Inferior parietal cortex (tissue), 1 donor: ENCODE data around the gene ENO2.
A peak's percentile ranks its signal among the peaks of the same experiment; 100 is the strongest.
"Not testable (repeated sequence)": the region's sequence is repeated elsewhere in the genome, so short reads cannot be mapped to it uniquely, and the experiment has no call there.

Experiments used
- DNase-seq: peaks from one replicate; pipeline ENCODE4 v3.0.0-alpha.2; 2016; ENCODE audit errors: extremely low spot score

ENO2 gene

DNA sequence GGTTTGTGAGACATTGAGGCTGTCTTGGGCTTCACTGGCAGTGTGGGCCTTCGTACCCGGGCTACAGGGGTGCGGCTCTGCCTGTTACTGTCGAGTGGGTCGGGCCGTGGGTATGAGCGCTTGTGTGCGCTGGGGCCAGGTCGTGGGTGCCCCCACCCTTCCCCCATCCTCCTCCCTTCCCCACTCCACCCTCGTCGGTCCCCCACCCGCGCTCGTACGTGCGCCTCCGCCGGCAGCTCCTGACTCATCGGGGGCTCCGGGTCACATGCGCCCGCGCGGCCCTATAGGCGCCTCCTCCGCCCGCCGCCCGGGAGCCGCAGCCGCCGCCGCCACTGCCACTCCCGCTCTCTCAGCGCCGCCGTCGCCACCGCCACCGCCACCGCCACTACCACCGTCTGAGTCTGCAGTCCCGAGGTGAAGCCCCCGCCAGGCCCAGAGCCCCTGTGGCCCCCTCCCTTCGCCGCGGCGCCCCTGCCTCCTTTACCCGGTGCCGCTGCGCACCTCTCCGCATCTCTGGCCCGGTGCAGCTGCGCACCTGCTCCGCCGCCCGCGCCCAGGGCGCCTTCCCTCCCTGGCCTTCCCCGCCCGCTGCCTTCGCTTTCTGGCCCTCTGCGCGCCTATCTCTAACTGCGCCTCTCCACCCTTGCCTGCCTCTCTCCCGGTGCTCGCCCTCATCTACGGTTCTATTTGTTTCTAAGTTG is at the start of gene ENO2:
Gene ENO2 (plus strand): TSS at position 335 of the 701 bp plus-strand sequence. CDS start 1,253 bp downstream, outside the sequence.
- DNase-seq = peak; percentile 58

DNA sequence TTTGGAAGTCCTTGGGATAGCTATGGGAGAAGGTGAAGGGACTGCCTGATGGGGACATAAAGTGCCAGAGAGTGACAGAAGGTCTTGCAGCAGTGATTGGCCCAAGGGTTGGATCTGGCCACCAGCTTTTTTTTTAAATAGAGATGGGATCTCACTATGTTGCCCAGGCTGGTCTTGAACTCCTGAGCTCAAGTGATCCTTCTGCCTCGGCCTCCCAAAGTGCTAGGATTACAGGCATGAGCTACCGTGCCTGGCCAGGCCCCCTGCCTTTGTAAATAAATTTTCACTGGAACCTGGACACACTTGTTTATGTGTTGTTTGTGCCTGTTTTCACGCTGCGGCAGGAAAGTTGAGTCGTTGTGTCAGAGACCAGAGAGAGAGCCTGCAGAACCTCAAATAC is 49.1 kb upstream of the ENO2 start:
- DNase-seq = not testable (repeated sequence)

DNA sequence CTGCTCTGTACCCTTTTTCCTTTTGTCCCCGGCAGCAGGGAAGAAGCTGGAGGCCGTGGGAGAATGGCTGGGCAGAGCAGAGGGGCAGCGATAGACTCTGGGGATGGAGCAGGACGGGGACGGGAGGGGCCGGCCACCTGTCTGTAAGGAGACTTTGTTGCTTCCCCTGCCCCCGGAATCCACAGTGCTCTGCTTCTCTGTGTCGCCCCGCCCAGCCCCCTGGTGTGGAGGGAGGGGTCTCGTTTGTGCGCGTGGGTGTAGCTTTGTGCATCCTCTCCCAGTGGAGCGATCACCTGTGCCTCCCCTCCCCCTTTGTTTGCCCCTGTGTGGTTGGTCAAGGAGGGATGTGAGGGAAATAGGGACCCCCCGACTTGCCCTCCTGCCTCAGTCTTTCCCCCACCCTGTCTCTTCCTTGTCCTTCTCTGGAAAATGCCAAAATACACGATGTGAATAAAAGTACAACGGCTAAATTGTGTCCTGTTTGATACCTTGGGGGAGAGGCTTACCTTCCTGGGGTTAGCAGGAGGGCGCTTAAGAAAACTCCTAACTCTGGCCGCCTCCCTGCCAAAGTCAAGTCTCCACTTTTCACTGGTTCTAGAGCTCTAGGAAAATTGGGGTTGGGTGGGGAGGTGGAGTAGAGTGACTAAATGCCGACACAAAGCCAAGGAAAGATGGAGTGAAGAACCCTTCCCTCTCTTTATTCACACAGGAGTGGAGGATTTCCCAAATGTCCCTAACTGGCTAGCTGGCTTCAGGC is 48.0 kb upstream of the ENO2 start:
- DNase-seq = no peak

- no peak for DNase-seq
These were observed 47.4 kb upstream of the ENO2 start for GRCh38 chr12:6866920-6867412.

DNA sequence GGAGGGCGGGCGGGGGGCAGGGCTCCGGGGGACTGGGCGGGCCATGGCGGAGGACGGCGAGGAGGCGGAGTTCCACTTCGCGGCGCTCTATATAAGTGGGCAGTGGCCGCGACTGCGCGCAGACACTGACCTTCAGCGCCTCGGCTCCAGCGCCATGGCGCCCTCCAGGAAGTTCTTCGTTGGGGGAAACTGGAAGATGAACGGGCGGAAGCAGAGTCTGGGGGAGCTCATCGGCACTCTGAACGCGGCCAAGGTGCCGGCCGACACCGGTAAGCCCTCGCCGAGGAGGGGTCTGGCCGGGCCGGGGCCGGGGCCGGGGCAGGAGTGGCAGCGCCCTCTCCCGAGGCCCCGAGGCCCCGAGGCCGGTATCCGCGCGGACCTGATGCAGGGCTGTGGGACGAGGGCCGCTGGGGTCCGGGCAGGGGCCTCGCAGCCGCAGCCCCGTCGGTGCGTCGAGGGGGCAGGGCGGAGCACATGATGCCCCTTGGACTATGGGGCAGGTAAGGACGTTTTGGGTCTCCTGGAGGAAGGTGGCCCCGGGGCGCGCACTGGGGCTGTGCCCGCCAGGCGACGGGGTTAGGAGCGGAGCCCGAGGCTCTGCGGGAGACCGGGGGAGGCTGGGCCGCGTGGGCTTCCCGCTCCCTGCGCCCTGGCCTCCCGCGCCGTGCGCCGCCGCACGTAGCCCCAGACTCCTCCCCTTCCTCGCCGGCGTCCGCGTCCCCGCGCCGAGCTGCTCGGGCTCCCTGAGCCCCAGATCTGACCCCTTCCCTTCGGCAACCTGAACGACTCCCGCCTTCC is 46.8 kb upstream of the ENO2 start, which contains the start of gene TPI1:
Gene TPI1 (plus strand): TSS at position 119 of the 798 bp plus-strand sequence. CDS start 36 bp downstream, at position 155.
- peak; percentile 75 for DNase-seq

DNA sequence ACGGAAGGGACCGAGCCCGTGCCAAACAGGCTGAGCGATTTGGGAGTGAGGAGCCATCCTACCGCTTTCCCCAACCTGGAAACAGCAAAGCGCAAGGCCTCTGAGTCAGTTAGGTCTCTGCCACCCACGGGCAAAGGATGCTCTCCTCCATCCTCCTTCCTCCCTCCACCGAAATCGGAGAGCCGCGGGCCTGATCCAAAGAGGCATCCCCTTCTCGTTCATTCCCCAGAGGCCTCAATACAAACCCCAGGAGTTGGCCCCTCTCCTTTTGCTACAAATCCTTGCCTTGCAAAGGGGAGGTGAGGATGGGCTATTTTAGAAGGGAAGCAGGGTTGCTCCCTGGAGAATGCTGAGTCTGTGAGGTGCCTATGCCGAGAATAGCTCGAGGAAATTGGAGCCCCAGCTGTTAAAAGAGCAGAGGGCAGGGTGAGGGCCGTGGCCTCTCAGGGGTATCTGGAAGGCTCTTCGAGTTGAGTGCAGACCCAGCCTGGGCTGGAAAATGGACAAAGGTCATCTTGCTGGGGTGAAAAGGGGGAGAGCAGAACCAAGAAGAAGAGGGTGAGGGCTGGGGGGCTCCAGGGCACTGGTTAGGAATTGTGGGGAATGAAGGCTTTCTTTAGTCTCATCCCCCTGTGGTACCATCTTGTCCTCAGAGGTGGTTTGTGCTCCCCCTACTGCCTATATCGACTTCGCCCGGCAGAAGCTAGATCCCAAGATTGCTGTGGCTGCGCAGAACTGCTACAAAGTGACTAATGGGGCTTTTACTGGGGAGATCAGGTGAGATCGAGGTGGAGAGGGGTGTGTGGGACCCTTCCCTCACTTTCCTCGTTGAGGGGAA is 46.0 kb upstream of the ENO2 start:
- no peak for DNase-seq

DNA sequence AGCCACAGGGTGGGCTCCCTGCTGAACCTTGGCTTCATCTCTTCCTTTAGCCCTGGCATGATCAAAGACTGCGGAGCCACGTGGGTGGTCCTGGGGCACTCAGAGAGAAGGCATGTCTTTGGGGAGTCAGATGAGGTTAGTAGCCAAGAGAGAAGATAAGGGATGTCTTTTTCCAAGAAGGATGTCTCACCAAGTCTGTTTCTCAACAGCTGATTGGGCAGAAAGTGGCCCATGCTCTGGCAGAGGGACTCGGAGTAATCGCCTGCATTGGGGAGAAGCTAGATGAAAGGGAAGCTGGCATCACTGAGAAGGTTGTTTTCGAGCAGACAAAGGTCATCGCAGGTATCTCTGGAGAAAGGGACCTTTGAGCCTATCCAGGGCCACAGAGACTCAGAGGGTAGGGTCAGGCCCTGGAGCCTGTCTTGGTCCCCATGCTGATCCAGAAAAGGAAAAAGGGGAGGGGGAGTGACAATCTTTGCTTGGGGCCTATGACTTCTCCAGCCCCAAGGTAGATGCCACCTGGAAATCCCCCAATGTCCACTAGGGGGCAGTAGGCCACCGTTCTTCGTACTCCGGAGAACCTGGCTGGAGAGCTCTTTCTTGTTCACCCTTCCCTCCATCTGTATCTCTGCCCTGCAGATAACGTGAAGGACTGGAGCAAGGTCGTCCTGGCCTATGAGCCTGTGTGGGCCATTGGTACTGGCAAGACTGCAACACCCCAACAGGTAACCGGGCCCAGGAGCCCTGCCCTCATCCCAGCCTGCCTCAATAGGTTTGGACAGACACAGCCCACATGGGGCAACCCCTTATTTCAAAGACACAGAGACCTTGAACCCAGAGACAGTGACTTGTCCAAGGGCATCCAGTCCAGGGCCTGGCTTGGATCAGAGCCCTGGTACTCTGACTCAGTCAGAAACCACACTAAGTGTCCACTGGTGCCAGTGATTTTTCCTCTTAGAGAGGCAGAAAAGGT is 45.0 kb upstream of the ENO2 start:
- peak; percentile 91 for DNase-seq

GRCh38 chr12:6870304-6870703 is 44.1 kb upstream of the ENO2 start:
- not testable (repeated sequence) for DNase-seq

DNA sequence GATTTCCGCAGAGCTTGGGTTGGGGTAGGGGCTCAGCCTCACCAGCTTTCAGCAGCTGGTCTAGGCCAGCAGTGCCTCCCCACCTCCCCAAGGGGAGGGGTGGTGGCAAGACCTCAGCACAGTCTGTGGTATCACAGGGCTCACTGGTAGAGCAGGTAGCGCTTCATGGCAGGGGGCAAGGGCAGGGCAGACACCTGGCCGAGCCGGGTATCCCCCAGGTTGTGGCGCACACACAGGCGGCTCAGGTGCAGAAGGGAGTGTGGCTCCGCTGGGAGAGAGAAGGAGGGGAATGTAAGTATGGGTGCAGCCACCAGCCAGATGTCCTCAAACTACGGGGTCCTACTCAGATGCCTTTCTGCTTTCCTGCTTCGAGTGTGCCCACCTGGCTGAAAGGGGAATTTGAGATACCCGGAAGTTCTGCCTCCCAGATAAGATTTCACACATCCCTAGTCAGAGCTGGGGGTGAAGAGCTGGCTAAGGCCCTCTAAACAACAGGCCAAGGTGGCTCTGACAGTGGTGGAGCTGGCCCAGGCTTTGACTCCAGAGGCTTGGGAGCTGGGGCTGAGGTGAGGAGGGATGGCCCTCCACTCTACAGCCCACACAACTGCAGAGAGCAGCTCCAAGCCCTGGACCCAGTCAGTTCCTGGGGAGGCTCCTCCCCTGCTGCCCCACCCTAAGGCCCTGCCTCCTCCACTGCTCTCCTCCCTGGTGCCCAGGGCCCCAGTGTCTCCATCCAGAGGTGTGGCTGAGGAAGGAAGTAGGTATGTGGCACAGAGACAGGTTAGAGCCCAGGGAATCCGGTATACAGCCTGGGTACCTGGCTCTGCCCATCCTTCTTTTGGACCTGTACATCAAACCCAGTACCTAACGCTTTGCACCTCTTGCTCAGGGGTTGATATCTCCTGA is 43.1 kb upstream of the ENO2 start:
- DNase-seq = no peak

DNA sequence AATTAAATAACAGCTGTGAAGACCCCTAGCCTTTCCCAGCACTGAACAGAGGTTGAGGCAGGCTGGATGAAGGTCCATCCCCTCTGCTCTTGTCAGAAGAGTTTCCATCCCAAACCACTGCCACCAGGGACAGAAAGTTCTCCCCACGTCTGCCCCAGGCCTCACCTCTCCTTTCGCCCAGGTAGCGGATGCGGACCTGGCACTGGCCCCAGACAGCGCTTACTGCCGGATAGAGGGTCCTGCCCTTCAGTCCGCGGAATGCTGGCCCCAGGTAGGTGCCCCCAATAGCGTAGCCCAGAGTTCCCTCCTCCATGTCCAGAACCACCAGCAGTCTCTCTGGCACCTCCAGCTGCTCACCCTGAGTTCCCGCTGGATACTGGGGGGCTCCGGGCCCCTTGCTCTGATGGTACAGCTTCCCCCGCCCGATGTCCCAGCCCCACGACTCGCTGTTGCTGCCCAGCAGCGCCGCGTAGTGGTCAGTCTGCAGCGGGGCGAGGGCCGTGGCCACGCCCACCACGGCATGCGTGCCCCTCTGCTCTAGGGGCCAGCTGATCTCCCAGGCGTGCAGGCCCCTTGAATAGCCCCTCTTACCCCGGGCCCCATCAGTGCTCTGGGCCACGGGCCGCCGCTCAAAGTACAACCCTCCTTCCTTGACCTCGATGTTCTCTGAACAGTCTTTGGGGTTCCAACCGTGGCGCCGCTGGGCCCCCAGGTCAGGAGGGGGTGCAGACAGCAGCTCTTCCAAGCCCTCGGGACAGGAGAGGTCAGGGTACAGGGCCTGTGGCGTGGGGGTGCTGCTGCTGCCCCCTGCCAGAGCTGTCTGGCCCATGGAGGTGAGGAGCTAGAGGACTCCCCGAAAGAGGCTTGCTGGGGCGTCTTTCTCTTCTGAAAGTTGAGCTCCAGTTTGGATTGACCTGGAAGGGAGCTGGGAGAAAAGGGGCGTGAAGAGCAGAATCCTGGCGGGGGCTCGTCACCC is 42.0 kb upstream of the ENO2 start:
- peak; percentile 76 for DNase-seq

DNA sequence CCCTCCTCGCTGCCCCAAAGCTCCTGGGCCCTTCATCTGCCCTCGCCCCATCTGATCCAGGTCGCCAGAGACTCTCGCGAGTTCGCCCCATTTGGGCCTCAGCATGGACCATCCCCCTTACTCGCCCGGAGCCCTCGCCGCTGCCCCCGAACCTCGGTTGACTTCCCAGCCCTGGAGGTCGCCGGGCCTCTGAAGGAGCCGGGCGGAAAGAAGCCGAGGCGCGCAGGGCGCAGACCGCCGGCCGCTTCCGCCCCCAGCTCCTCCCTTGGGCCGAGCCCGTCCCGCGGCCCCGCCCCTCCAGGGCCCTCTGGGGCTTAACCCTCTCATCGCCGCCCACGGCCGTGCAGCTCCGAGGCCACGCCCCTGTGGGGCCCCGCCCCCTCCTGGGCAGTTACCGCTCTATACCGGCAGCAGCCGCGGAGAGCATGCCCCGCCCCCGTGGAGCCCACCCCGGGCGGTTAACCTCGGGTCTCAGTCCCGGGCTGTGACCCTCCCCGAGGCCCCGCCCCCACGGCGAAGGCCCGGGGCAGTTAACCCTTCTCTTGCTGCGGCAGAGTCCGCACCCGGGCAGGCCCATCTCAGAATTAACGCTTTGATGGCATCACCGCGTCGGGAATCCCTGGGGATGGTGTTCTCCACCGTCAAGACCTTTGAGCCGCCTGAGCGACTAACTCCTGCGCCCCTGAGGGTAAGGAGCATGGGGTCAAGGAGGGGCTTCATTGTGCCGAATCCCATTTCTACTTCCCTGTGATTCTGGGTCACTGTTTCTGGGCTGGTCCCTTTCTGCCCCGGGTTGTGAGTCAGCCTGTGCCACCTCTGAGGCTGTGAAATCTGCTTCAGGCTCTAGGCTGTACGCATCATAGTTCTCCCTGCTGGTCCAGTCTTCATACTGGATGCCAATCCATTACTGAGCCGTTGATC is 41.0 kb upstream of the ENO2 start, which contains the start of gene SPSB2:
Gene SPSB2 (minus strand): TSS at position 210 of the 921 bp plus-strand sequence. CDS start 402 bp downstream, outside the sequence.
- peak; percentile 88 for DNase-seq

DNA sequence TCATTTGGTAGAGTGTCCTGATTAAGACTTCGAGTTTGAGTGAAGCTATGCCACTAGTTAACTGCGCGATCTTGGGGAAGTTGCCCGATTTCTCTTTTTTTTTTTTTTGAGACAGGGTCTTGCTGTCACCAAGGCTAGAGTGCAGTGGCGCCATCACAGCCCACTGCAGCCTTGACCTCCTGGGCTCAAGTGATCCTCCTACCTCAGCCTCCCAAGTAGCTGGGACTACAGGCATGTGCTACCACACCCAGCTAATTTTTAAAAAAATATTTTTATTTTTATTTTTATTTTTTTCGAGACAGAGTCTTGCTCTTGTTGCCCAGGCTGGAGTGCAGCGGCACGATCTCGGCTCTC is 40.4 kb upstream of the ENO2 start:
- not testable (repeated sequence) for DNase-seq

DNA sequence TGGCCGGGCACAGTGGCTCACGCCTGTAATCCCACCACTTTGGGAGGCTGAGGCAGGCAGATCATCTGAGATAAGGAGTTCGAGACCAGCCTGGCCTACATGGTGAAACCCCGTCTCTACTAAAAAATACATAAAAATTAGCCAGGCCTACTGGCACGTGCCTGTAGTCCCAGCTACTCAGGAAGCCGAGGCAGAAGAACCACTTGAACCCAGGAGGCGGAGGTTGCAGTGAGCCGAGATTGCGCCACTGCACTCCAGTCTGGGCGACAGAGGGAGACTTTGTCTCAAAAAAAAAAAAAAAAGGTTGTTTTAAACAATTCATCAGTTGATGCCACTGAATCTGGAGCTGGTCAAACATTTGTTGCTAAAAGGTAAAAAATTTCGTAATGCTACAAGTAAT is 34.6 kb upstream of the ENO2 start:
- DNase-seq = not testable (repeated sequence)

GRCh38 chr12:6883252-6883651 is 31.1 kb upstream of the ENO2 start:
- DNase-seq = no peak

DNA sequence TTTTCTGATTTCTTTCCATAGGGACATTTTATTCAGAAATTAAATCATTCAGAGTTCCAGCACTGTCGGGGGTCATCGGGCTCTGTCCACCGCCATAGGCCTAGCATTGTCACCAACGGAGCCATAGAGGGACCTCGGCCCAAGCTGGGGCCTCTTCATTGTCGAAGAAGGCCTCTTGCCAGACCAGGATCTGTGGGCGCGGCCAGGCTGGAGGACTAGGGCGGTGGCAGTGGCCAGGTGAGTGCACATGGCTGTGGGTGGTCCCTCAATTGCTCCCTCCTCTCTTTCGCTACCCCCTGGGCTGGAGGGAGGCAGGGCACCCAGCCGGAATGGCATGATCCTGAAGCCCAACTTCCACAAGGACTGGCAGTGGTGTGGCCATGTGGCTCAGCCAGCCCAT is 30.7 kb upstream of the ENO2 start:
- DNase-seq = no peak

GRCh38 chr12:6884539-6884938 is 29.8 kb upstream of the ENO2 start:
- DNase-seq = no peak
